Measurements from ENCODE around the gene GPC3.

GPC3 gene

GRCh38 chrX:133674726-133675470 lies 310.5 kb downstream of the GPC3 start:
- DNase-seq = no peak

- peak; percentile 49 for DNase-seq
Measured at GRCh38 chrX:133670383-133670782, 315.0 kb downstream of the GPC3 start.

GRCh38 chrX:133669214-133669613 lies 316.2 kb downstream of the GPC3 start:
- no peak for DNase-seq

GRCh38 chrX:133668225-133668931 lies 317.0 kb downstream of the GPC3 start:
- no peak for DNase-seq

GRCh38 chrX:133666256-133666655 lies 319.1 kb downstream of the GPC3 start:
- no peak for DNase-seq

- DNase-seq = peak; percentile 48
Measured at GRCh38 chrX:133661962-133662839, 323.2 kb downstream of the GPC3 start.

- DNase-seq = peak; percentile 74
Measured at GRCh38 chrX:133660281-133660680, 325.1 kb downstream of the GPC3 start.

- DNase-seq = no peak
Measured at GRCh38 chrX:133658293-133658911, 327.0 kb downstream of the GPC3 start.

GRCh38 chrX:133655275-133656265 lies 329.8 kb downstream of the GPC3 start:
- DNase-seq = peak; percentile 72

GRCh38 chrX:133654811-133655210 lies 330.6 kb downstream of the GPC3 start:
- peak; percentile 56 for DNase-seq

GRCh38 chrX:133653358-133653757 lies 332.0 kb downstream of the GPC3 start:
- no peak for DNase-seq

- no peak for DNase-seq
Measured at GRCh38 chrX:133652185-133652584, 333.2 kb downstream of the GPC3 start.

- DNase-seq = no peak
Measured at GRCh38 chrX:133650239-133650638, 335.2 kb downstream of the GPC3 start.

GRCh38 chrX:133649651-133650050 lies 335.7 kb downstream of the GPC3 start:
- DNase-seq = no peak

GRCh38 chrX:133648594-133648993 lies 336.8 kb downstream of the GPC3 start:
- DNase-seq = no peak

GRCh38 chrX:133646719-133647116 lies 338.7 kb downstream of the GPC3 start:
- DNase-seq = no peak

GRCh38 chrX:133645977-133646718 lies 339.2 kb downstream of the GPC3 start:
- peak; percentile 79 for DNase-seq

GRCh38 chrX:133645256-133645655 lies 340.1 kb downstream of the GPC3 start:
- DNase-seq = peak; percentile 59

- DNase-seq = peak; percentile 80
Measured at GRCh38 chrX:133640161-133641015, 345.0 kb downstream of the GPC3 start.

GRCh38 chrX:133639726-133640125 lies 345.7 kb downstream of the GPC3 start:
- no peak for DNase-seq
